Stimulated activated CD8-positive, alpha-beta memory T cell treated with anti-CD3 and anti-CD28 coated beads, Interleukin-12 subunit alpha, Interleukin-12 subunit beta, amount 100 ng/mL, for 24 hours (primary cell): ENCODE results near the gene KCNC1.

ENCODE experiments used
- DNase-seq: peaks from one replicate; pipeline ENCODE4 v3.0.0-alpha.2; 2020; ENCODE audit errors: extremely low read depth

Gene KCNC1

DNA sequence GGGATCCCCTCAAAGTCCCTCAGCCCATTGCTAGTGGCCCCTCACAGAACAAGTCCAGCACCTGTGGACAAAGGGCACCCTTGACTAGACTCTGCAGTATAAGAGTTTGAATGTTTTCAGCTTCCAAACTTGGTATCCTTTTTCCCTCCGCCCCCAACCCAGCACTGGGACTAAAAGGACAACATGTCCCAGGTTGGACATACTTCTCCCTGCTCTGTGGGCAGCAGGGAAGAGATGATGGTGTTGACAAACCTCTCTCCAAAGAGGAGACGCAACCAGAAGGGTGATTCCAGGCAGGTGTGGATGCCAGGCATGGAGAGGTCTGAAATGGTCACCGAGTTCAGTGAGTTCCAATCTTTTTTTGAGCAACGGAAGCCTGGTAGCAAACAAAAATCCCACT, 19.7 kb upstream of the KCNC1 start:
- DNase-seq: no peak

DNA sequence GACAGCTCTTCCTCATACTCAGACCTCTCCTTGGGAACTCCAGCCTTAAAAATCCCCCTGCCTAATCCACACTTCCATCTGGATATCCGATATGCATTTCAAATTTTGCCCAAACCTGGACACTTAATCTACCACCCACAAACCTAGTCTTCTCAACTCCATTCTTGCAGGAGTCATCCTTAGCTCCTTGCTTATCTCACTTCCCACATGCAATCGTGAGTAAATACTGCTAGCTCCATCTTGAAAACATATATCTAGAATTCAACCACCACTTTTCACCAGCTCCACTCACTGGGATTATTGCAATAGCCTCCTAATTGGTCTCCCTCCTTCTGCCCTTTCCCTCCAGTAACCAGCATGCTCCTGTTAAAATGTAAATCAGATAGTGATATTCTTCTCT, 17.8 kb upstream of the KCNC1 start:
- no peak for DNase-seq

DNA sequence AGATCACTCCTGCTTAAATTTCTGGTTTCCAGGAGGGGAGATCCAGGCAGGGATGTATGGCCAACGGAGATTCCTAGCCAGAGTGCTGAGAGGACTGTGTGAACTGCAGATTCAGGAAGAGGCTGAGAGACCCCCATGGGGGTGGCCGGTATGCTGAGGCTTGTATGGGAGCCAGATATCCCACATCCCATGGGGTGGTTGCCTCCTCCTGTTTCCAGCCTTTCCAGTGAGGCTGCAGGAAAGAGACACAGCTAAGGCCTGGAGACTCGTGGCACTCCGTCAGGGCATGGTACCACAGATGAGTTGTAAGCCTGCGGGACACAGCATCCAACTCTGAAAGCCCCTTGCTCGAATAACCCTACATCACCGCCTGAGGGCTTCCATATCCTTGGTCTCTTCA, 16.6 kb upstream of the KCNC1 start:
- DNase-seq: no peak

DNA sequence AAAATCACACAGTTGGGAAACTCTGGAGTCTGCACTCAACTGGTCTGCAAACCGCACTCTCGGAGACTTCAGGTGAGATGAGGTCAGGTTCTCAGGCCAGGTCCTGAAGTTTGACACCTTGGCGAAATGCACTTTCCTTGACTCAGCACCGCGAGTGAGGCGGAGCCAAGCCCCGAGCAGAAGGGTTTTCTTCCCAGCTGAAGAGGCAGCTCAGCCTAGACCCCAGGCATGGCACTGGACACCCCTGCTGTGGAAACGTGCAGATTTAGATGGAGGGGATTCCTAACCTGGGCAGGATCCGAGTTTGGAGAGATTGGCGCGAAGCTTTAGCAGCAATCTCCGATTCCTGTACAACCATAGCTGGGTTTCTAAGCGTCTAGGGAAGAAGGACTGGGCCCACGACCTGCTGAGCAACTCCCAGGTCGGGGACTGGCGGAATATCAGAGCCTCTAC, 16.0 kb upstream of the KCNC1 start:
- no peak for DNase-seq

DNA sequence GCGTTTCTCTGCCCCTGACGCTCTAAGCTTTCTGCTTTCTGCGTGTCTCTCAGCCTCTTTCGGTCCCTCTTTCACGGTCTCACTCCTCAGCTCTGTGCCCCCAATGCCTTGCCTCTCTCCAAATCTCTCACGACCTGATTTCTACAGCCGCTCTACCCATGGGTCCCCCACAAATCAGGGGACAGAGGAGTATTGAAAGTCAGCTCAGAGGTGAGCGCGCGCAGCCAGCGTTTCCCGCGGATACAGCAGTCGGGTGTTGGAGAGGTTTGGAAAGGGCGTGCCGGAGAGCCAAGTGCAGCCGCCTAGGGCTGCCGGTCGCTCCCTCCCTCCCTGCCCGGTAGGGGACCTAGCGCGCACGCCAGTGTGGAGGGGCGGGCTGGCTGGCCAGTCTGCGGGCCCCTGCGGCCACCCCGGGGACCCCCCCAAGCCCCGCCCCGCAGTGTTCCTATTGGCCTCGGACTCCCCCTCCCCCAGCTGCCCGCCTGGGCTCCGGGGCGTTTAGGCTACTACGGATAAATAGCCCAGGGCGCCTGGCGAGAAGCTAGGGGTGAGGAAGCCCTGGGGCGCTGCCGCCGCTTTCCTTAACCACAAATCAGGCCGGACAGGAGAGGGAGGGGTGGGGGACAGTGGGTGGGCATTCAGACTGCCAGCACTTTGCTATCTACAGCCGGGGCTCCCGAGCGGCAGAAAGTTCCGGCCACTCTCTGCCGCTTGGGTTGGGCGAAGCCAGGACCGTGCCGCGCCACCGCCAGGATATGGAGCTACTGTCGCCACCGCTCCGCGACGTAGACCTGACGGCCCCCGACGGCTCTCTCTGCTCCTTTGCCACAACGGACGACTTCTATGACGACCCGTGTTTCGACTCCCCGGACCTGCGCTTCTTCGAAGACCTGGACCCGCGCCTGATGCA, 15.3 kb upstream of the KCNC1 start, which contains the start of gene MYOD1:
MYOD1 (plus strand) TSS at position 544 of the 910 bp plus-strand sequence; CDS start at position 756, 212 bp downstream.
- no peak for DNase-seq

DNA sequence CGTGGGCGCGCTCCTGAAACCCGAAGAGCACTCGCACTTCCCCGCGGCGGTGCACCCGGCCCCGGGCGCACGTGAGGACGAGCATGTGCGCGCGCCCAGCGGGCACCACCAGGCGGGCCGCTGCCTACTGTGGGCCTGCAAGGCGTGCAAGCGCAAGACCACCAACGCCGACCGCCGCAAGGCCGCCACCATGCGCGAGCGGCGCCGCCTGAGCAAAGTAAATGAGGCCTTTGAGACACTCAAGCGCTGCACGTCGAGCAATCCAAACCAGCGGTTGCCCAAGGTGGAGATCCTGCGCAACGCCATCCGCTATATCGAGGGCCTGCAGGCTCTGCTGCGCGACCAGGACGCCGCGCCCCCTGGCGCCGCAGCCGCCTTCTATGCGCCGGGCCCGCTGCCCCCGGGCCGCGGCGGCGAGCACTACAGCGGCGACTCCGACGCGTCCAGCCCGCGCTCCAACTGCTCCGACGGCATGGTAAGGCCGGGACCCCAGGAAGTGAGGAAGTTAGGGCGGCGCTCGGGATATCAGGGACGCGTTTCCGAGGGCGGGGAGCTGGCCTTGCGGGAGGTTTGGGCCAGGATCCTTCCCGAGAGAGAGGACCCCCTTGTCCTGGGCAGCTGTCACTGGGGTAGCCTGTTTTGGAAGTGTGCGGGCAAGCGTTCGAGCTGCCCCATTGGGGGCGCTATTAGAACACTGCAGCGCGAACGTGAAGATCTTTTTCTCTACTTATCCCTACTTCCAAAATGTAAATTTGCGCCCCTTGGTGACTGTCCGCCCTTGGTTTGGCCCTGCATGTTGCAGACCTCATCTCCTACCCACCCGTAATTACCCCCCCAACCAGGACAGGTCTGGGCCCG, 14.4 kb upstream of the KCNC1 start:
- DNase-seq: no peak

DNA sequence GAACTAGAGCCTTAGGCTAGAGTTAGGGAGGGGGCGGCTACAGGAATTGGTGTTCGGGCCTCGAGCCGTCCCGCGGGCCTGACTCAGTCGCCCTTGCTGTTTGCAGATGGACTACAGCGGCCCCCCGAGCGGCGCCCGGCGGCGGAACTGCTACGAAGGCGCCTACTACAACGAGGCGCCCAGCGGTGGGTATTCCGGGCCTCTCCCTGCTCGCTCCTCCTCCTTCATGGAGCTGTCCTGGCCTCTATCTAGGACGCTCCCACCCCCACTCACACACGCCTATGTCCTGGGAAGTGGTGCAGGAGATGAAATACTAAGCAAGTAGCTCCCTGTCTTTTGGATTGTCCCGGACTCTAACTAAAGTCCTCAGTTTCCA, 13.8 kb upstream of the KCNC1 start:
- no peak for DNase-seq

DNA sequence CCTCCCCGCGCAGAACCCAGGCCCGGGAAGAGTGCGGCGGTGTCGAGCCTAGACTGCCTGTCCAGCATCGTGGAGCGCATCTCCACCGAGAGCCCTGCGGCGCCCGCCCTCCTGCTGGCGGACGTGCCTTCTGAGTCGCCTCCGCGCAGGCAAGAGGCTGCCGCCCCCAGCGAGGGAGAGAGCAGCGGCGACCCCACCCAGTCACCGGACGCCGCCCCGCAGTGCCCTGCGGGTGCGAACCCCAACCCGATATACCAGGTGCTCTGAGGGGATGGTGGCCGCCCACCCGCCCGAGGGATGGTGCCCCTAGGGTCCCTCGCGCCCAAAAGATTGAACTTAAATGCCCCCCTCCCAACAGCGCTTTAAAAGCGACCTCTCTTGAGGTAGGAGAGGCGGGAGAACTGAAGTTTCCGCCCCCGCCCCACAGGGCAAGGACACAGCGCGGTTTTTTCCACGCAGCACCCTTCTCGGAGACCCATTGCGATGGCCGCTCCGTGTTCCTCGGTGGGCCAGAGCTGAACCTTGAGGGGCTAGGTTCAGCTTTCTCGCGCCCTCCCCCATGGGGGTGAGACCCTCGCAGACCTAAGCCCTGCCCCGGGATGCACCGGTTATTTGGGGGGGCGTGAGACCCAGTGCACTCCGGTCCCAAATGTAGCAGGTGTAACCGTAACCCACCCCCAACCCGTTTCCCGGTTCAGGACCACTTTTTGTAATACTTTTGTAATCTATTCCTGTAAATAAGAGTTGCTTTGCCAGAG, 13.2 kb upstream of the KCNC1 start:
- DNase-seq: no peak

DNA sequence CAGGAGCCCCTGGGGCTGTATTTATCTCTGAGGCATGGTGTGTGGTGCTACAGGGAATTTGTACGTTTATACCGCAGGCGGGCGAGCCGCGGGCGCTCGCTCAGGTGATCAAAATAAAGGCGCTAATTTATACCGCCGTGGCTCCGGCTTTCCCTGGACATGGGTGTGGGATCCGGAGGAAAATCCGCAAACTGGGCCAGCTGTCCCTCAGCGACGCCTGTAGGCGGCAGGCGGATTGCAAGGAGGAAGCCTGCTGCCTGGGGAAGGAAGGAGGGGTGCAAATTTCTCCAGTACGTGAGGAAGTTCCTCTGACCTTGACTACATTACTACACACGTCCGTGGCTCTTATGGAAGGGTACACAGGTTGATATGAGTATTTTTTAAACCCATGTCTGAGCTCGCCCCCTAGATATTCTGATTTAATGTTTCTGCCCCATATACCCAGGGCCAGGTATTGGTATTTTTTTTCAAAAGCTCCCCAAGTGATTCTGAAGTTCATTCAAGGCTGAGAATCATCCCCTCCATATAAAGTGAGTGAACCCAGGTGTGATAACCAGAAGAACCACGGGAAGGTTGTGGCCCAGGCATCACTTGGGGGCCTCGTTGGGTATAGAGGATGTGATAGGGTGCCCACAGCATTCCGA, 12.5 kb upstream of the KCNC1 start:
- DNase-seq: no peak

DNA sequence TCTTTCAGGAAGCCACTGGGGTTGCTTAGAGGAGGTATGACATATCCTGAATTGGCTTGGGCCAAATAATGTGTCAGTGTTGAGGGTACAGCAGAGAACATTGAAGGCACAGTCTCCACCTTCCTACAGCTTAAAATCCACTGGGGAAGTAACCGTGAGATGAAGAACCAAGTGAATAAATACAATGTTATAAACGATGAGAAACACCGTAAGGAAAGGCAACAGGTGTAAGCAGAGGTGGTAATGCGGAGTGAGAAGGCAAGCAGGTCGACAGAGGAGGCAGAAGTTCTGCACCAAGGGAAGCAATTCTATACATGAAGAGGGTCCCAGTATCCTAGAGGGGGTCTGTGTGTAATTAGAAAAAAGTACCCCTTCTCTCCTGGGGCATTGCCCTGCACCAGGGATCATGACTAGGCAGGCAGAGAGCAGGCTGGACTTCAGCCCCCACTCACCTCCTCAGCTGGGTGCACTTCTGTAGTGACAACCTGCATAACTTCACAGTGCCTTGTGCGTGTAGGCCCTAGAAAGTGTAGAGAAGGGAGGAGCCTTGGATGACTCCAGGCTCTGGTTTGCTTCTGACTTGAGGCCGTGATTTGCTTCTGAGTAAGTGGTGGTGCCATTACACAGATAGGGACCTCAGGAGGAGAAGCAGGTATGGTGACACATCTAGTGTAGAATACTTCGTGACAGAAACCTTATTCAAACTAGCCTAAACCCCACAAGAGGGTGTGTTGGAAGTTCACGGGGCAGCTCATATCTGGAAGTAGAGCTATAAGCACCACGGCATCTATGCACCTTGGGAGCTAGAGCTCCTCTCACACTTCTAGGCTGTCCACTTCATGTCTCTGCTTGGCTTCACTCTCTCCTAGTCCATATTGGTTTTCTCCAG, 10.3 kb upstream of the KCNC1 start:
- no peak for DNase-seq

DNA sequence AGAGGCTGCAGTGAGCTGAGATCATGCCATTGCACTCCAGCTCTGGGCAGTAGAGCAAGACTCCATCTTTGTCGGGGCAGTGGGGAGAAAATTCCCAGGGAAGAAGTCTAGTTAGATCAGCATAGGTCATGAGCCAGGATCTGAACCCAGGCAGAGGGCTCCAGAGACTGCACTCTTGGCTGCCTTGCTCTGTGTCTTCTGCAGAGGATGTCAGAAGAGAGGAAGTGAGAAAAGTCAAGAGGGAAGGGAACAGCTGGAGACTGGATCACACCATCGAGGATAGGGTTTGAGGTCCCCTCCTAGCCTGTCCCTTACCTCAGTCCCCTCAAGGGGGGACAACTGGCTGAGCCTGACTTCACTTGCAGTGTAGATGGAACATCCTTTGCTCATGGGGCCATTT, 9.4 kb upstream of the KCNC1 start:
- DNase-seq: no peak

DNA sequence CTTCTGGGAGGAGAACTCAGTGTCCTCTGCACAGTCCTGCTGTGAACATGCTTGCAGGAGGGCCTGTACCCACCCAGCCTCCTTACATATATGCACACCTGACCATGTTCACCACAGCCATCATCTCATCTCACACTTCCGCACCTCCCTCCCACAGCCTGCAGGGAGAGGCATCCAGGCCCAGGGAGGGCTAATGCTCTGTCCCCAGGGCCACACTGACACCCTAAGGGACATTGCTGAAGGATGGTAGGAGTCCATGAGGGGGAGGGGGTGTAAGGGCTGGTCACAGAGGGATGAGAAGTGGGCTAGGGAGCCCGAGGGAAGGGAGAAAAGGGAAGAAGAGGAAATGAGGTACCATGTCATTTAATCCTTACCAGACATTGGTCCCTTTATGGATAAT, 4.4 kb upstream of the KCNC1 start:
- DNase-seq: no peak

DNA sequence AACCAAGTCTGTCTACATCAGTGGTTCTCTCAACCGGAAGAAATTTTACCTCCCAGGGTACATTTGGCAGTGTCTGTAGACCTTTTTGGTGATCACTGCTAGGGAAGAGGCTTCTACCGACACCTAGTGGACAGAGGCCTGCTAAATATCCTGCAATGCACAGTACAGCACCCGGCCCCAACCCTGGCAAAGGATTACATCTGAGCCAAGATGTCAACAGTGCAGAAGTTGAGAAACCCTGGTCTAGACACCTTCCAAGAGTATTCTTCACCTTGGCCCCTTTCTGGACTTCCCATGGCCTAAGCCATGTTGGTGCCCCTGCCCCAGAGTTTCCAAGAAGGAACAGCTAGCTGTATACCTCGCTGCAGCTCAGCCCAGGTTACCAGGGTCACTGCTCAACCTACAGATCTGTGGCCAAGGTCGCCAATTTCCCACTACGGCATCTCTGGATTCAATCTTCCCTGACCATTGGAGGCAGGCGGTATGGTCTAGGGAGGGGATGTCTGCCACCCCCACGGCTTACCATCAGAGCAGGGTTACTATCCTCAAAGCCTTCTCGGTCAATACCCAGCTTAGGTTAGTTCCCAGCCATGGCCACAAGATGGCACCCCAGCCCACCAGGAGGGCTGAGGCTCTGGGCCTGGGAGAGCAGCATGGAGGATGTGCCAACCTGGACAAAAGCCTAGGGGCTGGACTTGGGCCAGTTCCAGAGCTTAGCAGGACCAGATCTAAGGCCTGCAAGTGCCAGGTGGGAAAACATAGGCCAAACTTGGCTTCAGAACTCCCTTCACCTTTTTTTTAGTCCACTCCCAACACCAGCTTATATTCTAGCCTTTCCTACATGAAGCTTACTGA, 3.7 kb upstream of the KCNC1 start:
- peak; percentile 19 for DNase-seq

DNA sequence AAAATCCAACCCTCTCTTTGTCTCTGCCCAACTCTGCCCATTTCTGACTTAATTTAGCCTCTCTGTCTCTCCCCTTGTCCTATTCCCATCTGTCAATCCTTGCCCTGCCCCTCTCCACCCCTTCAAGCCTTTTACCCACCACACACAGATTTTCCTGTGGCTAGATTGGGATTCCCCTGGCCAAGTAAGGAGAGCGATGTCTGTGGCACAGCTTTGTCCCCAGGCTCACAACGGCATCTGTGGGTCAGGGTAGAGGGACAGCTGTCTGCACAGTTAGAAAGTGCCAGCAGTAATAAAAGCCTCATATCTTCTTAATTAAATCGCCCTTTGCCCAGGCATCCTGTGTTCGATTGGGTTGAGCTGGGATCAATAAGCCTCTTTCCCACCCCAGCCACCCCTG, 1.3 kb upstream of the KCNC1 start:
- no peak for DNase-seq

DNA sequence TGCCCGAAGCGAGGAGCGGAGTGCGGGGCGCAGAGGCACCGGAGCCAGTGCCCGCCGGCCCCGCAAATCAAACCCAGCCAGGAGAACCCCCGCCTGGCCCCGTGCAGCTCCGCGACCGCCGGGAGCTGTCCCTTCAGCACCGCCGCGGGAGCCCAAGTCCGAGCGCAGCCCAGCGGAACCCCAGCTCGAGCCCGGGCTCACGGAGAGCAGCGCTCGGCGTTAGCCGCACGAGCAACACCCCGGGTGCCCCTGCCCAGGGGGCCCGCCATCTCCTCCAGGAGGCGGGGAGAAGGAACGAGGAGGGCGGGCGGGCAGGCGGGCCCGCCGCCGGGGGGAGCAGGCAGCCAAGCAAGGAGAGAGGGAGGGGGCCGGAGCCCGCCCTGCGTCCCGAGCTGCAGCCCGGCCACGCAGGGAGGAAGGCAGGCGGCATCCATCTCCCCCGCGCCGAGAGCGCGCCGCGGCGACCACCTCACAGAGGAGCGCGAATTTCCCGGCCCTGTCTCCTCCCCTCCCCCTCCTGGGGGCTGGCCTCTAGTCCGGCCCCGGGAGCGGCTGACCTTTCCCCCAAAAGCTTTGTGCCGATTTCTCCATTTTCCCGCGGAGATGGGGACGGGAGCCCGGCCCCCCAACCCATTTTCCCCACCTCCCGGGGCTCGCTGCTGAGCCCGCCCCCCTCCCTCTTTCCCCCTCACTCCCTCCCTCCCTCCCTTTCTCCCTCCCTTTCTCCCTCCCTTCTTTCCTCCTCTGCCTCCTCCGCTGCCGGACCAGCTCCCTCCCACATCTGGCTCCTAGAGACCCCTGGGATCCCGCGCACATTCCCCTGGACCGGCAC, 621 bp downstream of the KCNC1 start:
- DNase-seq: no peak

DNA sequence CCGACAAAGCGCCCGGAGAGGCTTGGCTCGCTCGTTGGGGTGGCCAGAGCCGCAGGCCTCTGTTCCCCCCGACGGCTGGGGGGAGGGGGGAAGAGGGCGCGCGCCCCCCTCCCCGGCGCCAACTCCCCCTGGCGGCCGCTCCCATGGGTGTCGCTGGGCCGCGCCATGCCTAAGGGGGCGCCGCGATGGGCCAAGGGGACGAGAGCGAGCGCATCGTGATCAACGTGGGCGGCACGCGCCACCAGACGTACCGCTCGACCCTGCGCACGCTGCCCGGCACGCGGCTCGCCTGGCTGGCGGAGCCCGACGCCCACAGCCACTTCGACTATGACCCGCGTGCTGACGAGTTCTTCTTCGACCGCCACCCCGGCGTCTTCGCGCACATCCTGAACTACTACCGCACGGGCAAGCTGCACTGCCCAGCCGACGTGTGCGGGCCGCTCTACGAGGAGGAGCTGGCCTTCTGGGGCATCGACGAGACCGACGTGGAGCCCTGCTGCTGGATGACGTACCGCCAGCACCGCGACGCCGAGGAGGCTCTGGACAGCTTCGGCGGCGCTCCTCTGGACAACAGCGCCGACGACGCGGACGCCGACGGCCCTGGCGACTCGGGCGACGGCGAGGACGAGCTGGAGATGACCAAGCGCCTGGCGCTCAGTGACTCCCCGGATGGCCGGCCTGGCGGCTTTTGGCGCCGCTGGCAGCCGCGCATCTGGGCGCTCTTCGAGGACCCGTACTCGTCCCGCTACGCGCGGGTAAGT, 1.4 kb downstream of the KCNC1 start:
- DNase-seq: no peak

DNA sequence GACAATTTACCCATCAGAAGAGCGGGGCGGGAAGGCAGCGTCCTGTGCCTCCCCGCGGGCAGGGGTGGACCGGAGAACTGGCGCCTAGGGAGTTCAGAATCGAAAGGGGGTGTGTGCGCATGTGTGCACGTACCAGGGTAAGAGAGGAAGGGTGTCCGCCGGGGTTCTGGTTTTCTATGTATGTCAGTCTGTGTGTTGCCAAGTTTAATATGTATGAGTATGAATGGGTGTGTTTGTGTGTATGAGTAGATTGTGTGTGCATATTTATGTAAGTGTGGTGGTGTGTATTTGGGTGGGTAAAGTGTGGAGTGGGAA, 2.0 kb downstream of the KCNC1 start:
- DNase-seq: no peak
